ENCODE data around the gene MYO5B. TPM values are rescaled to one million over a fixed set of nuclear protein-coding genes. Genes with fewer than 3 reads are reported as not detected.
"Not testable (repeated sequence)": the region's sequence is repeated elsewhere in the genome, so short reads cannot be mapped to it uniquely, and the experiment has no call there.

The MYO5B gene
- polyA plus RNA-seq, 12 donors: 1.0 to 10.1 (median 1.5) TPM; not detected in 1

GRCh38 chr18:49798001-49798400 is 396.9 kb downstream of the MYO5B start:
- no peak for DNase-seq

GRCh38 chr18:49795612-49796552 is 399.1 kb downstream of the MYO5B start:
- no peak for DNase-seq

DNA sequence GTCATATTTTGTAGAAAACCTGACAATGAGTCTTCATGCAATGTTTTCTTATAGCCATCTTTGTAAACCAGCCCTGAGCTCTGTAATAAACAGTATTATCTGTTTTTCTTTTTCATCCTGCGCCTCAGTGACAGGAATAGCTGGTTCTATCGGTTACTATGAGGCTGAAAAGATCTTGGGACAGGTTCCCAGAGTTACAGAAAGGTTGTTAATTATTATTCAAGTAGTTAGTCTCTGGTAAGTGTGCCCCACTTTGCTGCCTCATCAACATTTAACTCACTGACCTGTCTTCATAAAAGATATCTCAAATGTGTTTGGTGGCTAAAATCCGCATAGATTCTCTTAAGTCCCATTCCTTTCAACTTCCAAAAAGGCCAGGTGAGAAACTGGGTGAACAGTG is 400.2 kb downstream of the MYO5B start:
- no peak for DNase-seq

DNA sequence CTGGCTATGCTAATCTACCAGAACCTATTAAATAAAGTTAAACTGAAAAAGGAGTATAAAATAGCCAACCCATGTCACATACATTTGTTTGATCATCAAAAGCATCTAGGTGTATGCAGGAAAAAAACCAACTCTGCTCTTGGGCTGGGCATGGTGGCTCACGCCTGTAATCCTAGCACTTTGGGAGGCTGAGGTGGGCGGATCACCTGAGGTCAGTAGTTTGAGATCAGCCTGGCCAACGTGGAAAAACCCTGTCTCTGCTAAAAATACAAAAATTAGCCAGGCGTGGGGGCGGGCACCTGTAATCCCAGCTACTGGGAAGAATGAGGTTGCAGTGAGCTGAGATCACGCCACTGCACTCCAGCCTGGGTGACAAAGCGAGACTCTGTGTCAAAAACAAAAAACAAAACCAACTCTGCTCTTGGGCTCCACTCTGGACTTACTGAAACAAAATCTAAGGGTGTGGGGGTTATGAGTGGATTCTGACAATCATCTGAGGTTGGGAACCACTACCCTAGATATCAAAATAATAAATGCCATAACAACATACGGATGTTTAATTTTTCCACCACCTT is 405.3 kb downstream of the MYO5B start:
- DNase-seq: not testable (repeated sequence)

GRCh38 chr18:49788327-49788898 is 406.5 kb downstream of the MYO5B start:
- DNase-seq: no peak

GRCh38 chr18:49786019-49786720 is 408.8 kb downstream of the MYO5B start:
- DNase-seq: no peak

DNA sequence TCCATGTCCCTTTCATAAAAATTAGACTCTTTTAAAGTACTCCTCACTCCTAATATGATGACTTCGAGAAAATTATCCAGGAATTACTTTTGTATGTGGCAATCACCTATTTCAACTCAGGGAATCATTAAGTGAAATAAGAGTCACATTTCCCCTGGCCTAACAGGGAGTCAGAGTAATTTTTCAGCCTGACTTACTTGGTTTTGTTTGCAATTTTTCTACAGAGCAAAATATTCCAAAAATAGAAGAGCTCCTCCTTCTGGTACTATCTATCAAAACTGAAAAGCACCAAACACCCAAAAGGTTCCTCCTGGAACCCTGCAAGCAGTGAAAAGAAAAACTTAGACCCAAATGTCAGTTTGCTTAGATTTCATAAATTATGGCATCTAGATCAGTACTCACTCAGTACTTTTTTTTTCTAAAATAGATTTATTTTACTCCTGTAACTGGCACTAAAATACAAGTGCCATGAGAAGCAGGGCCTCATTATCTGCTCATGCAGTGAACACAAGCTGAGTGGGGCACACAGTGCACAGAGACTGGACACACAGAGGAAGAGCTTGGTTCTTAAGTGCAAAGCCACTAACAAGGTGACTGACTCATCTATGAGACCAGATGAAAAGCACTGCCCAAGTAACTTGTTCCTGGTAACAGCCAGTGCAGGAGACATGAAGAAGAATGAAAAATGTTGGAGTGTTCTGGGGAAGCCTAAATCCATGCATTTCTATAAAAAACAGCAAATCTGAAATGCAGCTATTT is 410.3 kb downstream of the MYO5B start:
- DNase-seq: no peak

- not testable (repeated sequence) for DNase-seq
Measured at GRCh38 chr18:49783631-49784030, 411.3 kb downstream of the MYO5B start.

- no peak for DNase-seq
Measured at GRCh38 chr18:49778826-49779465, 416.0 kb downstream of the MYO5B start.

Other genes starting within 250 kb of the MYO5B start
- gene CFAP53, start 71.3 kb upstream of the MYO5B start, polyA plus RNA-seq (ENCODE audit: insufficient read length in 12 of 12): 1 to 10 TPM in 1 of 12 donors, under 1 TPM in 9, not detected in 2; 0.11 to 1.1 (median 0.34) TPM
- 10 to 100 TPM in 11 of 12 donors, not detected in 1; 31.7 to 55.2 (median 40.1) TPM for gene MBD1, start 86.4 kb upstream of the MYO5B start, polyA plus RNA-seq (ENCODE audit: insufficient read length in 12 of 12)
- 10 to 100 TPM in 11 of 12 donors, not detected in 1; 24.7 to 59.4 (median 30.6) TPM for gene CXXC1, start 92.5 kb upstream of the MYO5B start, polyA plus RNA-seq (ENCODE audit: insufficient read length in 12 of 12)
- 1 to 10 TPM in 10 of 12 donors, not detected in 2; 2.2 to 8.4 (median 4.6) TPM for gene SKA1, start 179.9 kb upstream of the MYO5B start, polyA plus RNA-seq (ENCODE audit: insufficient read length in 12 of 12)

All from muscle of arm (tissue), 12 donors.